ENCODE measurements around the gene ASCL5. TPM values are rescaled to one million over a fixed set of nuclear protein-coding genes. Genes with fewer than 3 reads are reported as not detected.
A peak's percentile ranks its signal among the peaks of the same experiment; 100 is the strongest.

ASCL5 gene
- total and polyA plus RNA-seq, 9 of the 15 experiments (the other 6 are each of a cell fraction or from before 2014, with no cell fraction given) = 0.09 TPM; not detected in 8

- TF ChIP-seq ZNF561 (CRISPR knock-in tag; conservative IDR thresholded peaks at IDR 0.05) (no peak), RBM15 (IDR thresholded peaks at IDR 0.05; ENCODE audit: insufficient read depth, low read length) (no peak), BCOR (IDR thresholded peaks at IDR 0.05) (no peak), ZNF778 (CRISPR knock-in tag; IDR thresholded peaks at IDR 0.05) (no peak)
- TF ChIP-seq, protein P1, sequence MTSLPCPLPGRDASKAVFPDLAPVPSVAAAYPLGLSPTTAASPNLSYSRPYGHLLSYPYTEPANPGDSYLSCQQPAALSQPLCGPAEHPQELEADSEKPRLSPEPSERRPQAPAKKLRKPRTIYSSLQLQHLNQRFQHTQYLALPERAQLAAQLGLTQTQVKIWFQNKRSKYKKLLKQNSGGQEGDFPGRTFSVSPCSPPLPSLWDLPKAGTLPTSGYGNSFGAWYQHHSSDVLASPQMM (CRISPR knock-in tag; IDR thresholded peaks at IDR 0.05) = no peak
Observed at GRCh38 chr1:201157949-201158348, 31.0 kb upstream of the ASCL5 start (continued).

- intact Hi-C loops (cut with micrococcal nuclease) = no loop called here
- ChIA-PET POLR2A (interaction anchor here (9.8 kb wide), 1 partner anchor 12 kb away, joined by 121 read pairs; no protein-coding TSS in a partner anchor), CTCF (ENCODE audit: low intra/inter-chr PET ratio) (no interaction called here)
- in situ Hi-C loops (cut with MboI) = no loop called here
- H3K27ac ChIP-seq (ENCODE audit: extremely low read depth, low read depth, low read length) = no peak overlapping the region
- no peak overlapping the region for H3K4me3 ChIP-seq
- H3K79me2 ChIP-seq (ENCODE audit: control insufficient read depth, insufficient read depth, low read length) = peaks cover 12% of the 10 kb centered on the region; the same call in 2 of the 3 replicates
- peaks cover 11% of the 10 kb centered on the region for H3K36me3 ChIP-seq (ENCODE audit: control insufficient read depth, insufficient read depth, low read length)
- H4K20me1 ChIP-seq (replicated peaks; ENCODE audit: control insufficient read depth, insufficient read depth, low read length) = no peaks in the 10 kb centered on the region
- no TSS peak for BruUV-seq (replicated peaks)
- ATAC-seq (no peak), DNase-seq (ENCODE audit: extremely low read depth in 1 of 4, low spot score in 3 of 4) (no peak), FAIRE-seq (no peak)
- peaks cover 13 to 25% of the 10 kb centered on the region in 2 experiments for H3K4me1 ChIP-seq (replicated peaks in 1 of 2; ENCODE audit: control insufficient read depth in 2 of 2, insufficient read depth in 2 of 2, low read length in 2 of 2)
- H2AFZ ChIP-seq (ENCODE audit: low read depth, low read length) = no peak overlapping the region
- no peak overlapping the region for H3K9ac ChIP-seq (ENCODE audit: insufficient read depth in 1 of 2, low read depth in 2 of 2, low read length in 2 of 2)
- no peaks in the 10 kb centered on the region for H3K27me3 ChIP-seq (ENCODE audit: control insufficient read depth in 2 of 2, insufficient read depth in 2 of 2, low read length in 2 of 2)
- no peaks in the 10 kb centered on the region for H3K9me3 ChIP-seq (replicated peaks; ENCODE audit: control insufficient read depth, insufficient read depth, low read depth, low read length)
- H3K4me2 ChIP-seq (ENCODE audit: insufficient read depth, low read length) = no peak overlapping the region
- H3K9me1 ChIP-seq (ENCODE audit: control insufficient read depth, insufficient read depth, low read length) = no peaks in the 10 kb centered on the region
- TF ChIP-seq, protein P2, sequence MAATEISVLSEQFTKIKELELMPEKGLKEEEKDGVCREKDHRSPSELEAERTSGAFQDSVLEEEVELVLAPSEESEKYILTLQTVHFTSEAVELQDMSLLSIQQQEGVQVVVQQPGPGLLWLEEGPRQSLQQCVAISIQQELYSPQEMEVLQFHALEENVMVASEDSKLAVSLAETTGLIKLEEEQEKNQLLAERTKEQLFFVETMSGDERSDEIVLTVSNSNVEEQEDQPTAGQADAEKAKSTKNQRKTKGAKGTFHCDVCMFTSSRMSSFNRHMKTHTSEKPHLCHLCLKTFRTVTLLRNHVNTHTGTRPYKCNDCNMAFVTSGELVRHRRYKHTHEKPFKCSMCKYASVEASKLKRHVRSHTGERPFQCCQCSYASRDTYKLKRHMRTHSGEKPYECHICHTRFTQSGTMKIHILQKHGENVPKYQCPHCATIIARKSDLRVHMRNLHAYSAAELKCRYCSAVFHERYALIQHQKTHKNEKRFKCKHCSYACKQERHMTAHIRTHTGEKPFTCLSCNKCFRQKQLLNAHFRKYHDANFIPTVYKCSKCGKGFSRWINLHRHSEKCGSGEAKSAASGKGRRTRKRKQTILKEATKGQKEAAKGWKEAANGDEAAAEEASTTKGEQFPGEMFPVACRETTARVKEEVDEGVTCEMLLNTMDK (IDR thresholded peaks at IDR 0.05; ENCODE audit: borderline replicate concordance, insufficient read depth, low read depth, low read length, poor library complexity, severe bottlenecking) = no peak
- TF ChIP-seq CBX3 (IDR thresholded peaks at IDR 0.05; ENCODE audit: borderline replicate concordance in 1 of 2, low read length in 2 of 2) (peak in 1 of 2 experiments; percentile 59; a peak in 1 of 3 replicates), ZFP36 (IDR thresholded peaks at IDR 0.05; ENCODE audit: low read depth, low read length, partially characterized antibody) (peak; percentile 73), CEBPB (tag; IDR thresholded peaks at IDR 0.05) (no peak)
- TF ChIP-seq, protein P3, sequence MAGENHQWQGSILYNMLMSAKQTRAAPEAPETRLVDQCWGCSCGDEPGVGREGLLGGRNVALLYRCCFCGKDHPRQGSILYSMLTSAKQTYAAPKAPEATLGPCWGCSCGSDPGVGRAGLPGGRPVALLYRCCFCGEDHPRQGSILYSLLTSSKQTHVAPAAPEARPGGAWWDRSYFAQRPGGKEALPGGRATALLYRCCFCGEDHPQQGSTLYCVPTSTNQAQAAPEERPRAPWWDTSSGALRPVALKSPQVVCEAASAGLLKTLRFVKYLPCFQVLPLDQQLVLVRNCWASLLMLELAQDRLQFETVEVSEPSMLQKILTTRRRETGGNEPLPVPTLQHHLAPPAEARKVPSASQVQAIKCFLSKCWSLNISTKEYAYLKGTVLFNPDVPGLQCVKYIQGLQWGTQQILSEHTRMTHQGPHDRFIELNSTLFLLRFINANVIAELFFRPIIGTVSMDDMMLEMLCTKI (IDR thresholded peaks at IDR 0.05; ENCODE audit: partially characterized antibody) = no peak
- TF ChIP-seq, protein P4, sequence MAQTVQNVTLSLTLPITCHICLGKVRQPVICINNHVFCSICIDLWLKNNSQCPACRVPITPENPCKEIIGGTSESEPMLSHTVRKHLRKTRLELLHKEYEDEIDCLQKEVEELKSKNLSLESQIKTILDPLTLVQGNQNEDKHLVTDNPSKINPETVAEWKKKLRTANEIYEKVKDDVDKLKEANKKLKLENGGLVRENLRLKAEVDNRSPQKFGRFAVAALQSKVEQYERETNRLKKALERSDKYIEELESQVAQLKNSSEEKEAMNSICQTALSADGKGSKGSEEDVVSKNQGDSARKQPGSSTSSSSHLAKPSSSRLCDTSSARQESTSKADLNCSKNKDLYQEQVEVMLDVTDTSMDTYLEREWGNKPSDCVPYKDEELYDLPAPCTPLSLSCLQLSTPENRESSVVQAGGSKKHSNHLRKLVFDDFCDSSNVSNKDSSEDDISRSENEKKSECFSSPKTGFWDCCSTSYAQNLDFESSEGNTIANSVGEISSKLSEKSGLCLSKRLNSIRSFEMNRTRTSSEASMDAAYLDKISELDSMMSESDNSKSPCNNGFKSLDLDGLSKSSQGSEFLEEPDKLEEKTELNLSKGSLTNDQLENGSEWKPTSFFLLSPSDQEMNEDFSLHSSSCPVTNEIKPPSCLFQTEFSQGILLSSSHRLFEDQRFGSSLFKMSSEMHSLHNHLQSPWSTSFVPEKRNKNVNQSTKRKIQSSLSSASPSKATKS (CRISPR knock-in tag; IDR thresholded peaks at IDR 0.05) = no peak
Observed at GRCh38 chr1:201156819-201157218, 29.8 kb upstream of the ASCL5 start.

Measured in K562 (cell line).